A549 (cell line): ENCODE measurements around the gene SKAP1. TPM values are rescaled to one million over a fixed set of nuclear protein-coding genes. Genes with fewer than 3 reads are reported as not detected.

ENCODE experiments used
- ATAC-seq, 2 experiments: fragments of 200-7000 bp in 1 of 2; fragments of >200 bp in 1 of 2; cut with Nextera tagmentation in 1 of 2; cut with Tn5 transposase in 1 of 2; 3 replicates each; pipeline versions ENCODE4 v1.8.0 to v1.9.1; 2018 to 2020; ENCODE audit warnings: mild to moderate bottlenecking in 1 of 2, moderate library complexity in 1 of 2
- CTCF ChIA-PET: fragments of 300-600 bp; sonication (Branson Sonifier 250); formaldehyde crosslinking; extraction: SDS; loops from one replicate; lab custom pipeline; 2021; ENCODE audit warnings: antibody characterized with exemption, inconsistent platforms; lab: Yijun Ruan, JAX
- POLR2A ChIA-PET: fragments of 350-600 bp; formaldehyde crosslinking; extraction: SDS; loops from one replicate; lab custom pipeline; 2021; ENCODE audit warnings: antibody characterized with exemption, inconsistent platforms; lab: Yijun Ruan, JAX
- DNase-seq, 2 experiments: peaks; one replicate each; pipeline versions ENCODE4 v3.0.0 to v3.0.0-alpha.2; 2011 to 2016; ENCODE audit warnings: low read depth in 1 of 2, low spot score in 1 of 2
- FAIRE-seq: peaks from 2 replicates; lab custom pipeline; 2011; peaks lifted over from hg19 to GRCh38; lab: Jason Lieb, UNC
- H3K27ac ChIP-seq, 2 experiments: fragments of >200 bp; sonication (Bioruptor Twin); formaldehyde crosslinking; 3 replicates each; pipeline ENCODE4 v1.5.1; 2016 to 2017
- H3K4me1 ChIP-seq: fragments of >200 bp; sonication (Bioruptor Twin); formaldehyde crosslinking; 3 replicates; pipeline ENCODE4 v1.6.1; 2016
- H3K4me2 ChIP-seq: fragments of >200 bp; sonication (Bioruptor Twin); formaldehyde crosslinking; 3 replicates; pipeline ENCODE4 v1.6.1; 2016
- H3K4me3 ChIP-seq: fragments of >200 bp; sonication (Bioruptor Twin); formaldehyde crosslinking; 3 replicates; pipeline ENCODE4 v1.5.1; 2016
- H3K9me3 ChIP-seq: fragments of >200 bp; sonication (Bioruptor Twin); formaldehyde crosslinking; 3 replicates; pipeline ENCODE4 v1.6.1; 2016
- CBX8 ChIP-seq: fragments of 200-600 bp; sonication (generic); IDR thresholded peaks from 2 replicates; pipeline ENCODE4 v1.6.1; 2016
- CEBPB ChIP-seq, 2 experiments: fragments of >200 bp in 1 of 2; sonication (Bioruptor Twin) in 1 of 2; formaldehyde crosslinking in 1 of 2; IDR thresholded peaks; 2 replicates each; pipeline ENCODE4 v1.6.1; 2012 to 2016
- CHD2 ChIP-seq: fragments of 150-350 bp; IDR thresholded peaks from 2 replicates; pipeline ENCODE4 v1.6.1; 2014; ENCODE audit warnings: low read length; ENCODE audit not compliant: partially characterized antibody
- EHMT2 ChIP-seq: fragments of 200-600 bp; sonication (generic); IDR thresholded peaks from 2 replicates; pipeline ENCODE4 v1.6.1; 2016; ENCODE audit warnings: antibody characterized with exemption, low read depth, mild to moderate bottlenecking, moderate library complexity
- ELK1 ChIP-seq: fragments of 150-350 bp; IDR thresholded peaks from 2 replicates; pipeline ENCODE4 v1.6.1; 2014; ENCODE audit warnings: low read depth, mild to moderate bottlenecking, low read length
- FOSB ChIP-seq: fragments of 250-450 bp; sonication (Bioruptor Pico); IDR thresholded peaks from 2 replicates; pipeline ENCODE4 v1.5.0; 2020; ENCODE audit warnings: mild to moderate bottlenecking, moderate library complexity
- FOSL2 ChIP-seq, 2 experiments: fragments of 450-650 bp in 1 of 2; fragments of >200 bp in 1 of 2; sonication (Bioruptor Twin) in 1 of 2; formaldehyde crosslinking; IDR thresholded peaks; 2 replicates each; pipeline versions ENCODE4 v1.5.0 to v1.6.1; 2016 to 2020; ENCODE audit warnings: mild to moderate bottlenecking in 1 of 2, moderate library complexity in 1 of 2
- HES2 ChIP-seq: fragments of >200 bp; sonication (Bioruptor Twin); formaldehyde crosslinking; IDR thresholded peaks from 2 replicates; pipeline ENCODE4 v1.6.1; 2016
- HEYL ChIP-seq: fragments of 250-450 bp; sonication (Bioruptor Pico); IDR thresholded peaks from 2 replicates; pipeline ENCODE4 v1.8.0; 2021; ENCODE audit warnings: mild to moderate bottlenecking, moderate library complexity
- HOXB13 ChIP-seq: fragments of 250-450 bp; sonication (Bioruptor Pico); IDR thresholded peaks from 2 replicates; pipeline ENCODE4 v1.5.0; 2020; ENCODE audit warnings: low read depth, mild to moderate bottlenecking, moderate library complexity
- JUNB ChIP-seq: fragments of >200 bp; sonication (Bioruptor Twin); formaldehyde crosslinking; IDR thresholded peaks from 2 replicates; pipeline ENCODE4 v1.6.1; 2016
- MAZ ChIP-seq: fragments of 150-350 bp; IDR thresholded peaks from 2 replicates; pipeline ENCODE4 v1.6.1; 2014; ENCODE audit warnings: antibody characterized with exemption, low read depth, low read length, borderline replicate concordance
- MYC ChIP-seq: IDR thresholded peaks from 2 replicates; pipeline ENCODE4 v1.6.1; 2012; ENCODE audit warnings: mild to moderate bottlenecking, inconsistent platforms, low read length, improper control_type of control experiment, borderline replicate concordance
- NR3C1 ChIP-seq: fragments of >200 bp; sonication (Bioruptor Twin); formaldehyde crosslinking; IDR thresholded peaks from 3 replicates; pipeline ENCODE4 v1.6.1; 2017
- POLR2A ChIP-seq: IDR thresholded peaks from 2 replicates; pipeline ENCODE4 v1.6.1; 2012; ENCODE audit warnings: mild to moderate bottlenecking, low read length
- POLR2AphosphoS2 ChIP-seq: conservative IDR thresholded peaks from 2 replicates; pipeline ENCODE4 v1.6.1; 2012; ENCODE audit warnings: low read length, improper control_type of control experiment, inconsistent platforms
- RAD21 ChIP-seq, 2 experiments: fragments of >200 bp in 1 of 2; sonication (Bioruptor Twin) in 1 of 2; formaldehyde crosslinking in 1 of 2; IDR thresholded peaks in 1 of 2; conservative IDR thresholded peaks in 1 of 2; 2 replicates in 1 of 2; 3 replicates in 1 of 2; pipeline ENCODE4 v1.6.1; 2012 to 2018; ENCODE audit warnings: inconsistent platforms in 1 of 2
- RARB ChIP-seq: fragments of 250-450 bp; sonication (Bioruptor Pico); IDR thresholded peaks from 2 replicates; pipeline ENCODE4 v1.8.0; 2021; ENCODE audit warnings: mild to moderate bottlenecking, moderate library complexity
- RCOR1 ChIP-seq: fragments of 150-350 bp; IDR thresholded peaks from 2 replicates; pipeline ENCODE4 v1.6.1; 2014; ENCODE audit warnings: antibody characterized with exemption, low read length, low read depth
- REST ChIP-seq: fragments of 200-600 bp; sonication (generic); IDR thresholded peaks from 2 replicates; pipeline ENCODE4 v1.6.1; 2016; ENCODE audit warnings: antibody characterized with exemption, mild to moderate bottlenecking, moderate library complexity
- TFCP2L1 ChIP-seq: fragments of 250-450 bp; sonication (Bioruptor Pico); IDR thresholded peaks from 2 replicates; pipeline ENCODE4 v1.5.0; 2021; ENCODE audit warnings: mild to moderate bottlenecking
- TP53 ChIP-seq: fragments of 250-450 bp; sonication (Bioruptor Pico); IDR thresholded peaks from 2 replicates; pipeline ENCODE4 v1.5.0; 2021; ENCODE audit warnings: mild to moderate bottlenecking, moderate library complexity
- USF2 ChIP-seq: fragments of 450-650 bp; IDR thresholded peaks from 2 replicates; pipeline ENCODE4 v1.6.1; 2014; ENCODE audit warnings: antibody characterized with exemption
- ZFP36 ChIP-seq: fragments of 450-650 bp; IDR thresholded peaks from 2 replicates; pipeline ENCODE4 v1.6.1; 2014; ENCODE audit warnings: borderline replicate concordance; ENCODE audit not compliant: partially characterized antibody
- ZSCAN20 ChIP-seq: fragments of 250-450 bp; sonication (Bioruptor Pico); IDR thresholded peaks from 2 replicates; pipeline ENCODE4 v1.8.0; 2022; ENCODE audit warnings: mild to moderate bottlenecking, moderate library complexity
- WGBS: methylation state at CpG from one replicate; pipeline ENCODE4 v1.1.6; 2017; ENCODE audit errors: missing lambda C conversion rate; 5-methylcytosine and 5-hydroxymethylcytosine counted together
- polyA plus RNA-seq, 4 experiments: library from polyadenylated mRNA; depleted of rRNA in 3 of 4; stranded (reverse); fragments of >200 nt; fragmentation: RNase III in 1 of 4; extraction: RNeasy Plus Mini Kit Qiagen cat#74134 plus additional on column Dnase treatment in 1 of 4; gene quantifications; 2 replicates in 3 of 4; 3 replicates in 1 of 4; pipeline ENCODE4 v1.2.3, GENCODE V29; 2011 to 2017

SKAP1 gene
- polyA plus RNA-seq, 2 of the 4 experiments (the other 2 are of a cell fraction) = 0.14 to 0.78 TPM

- ATAC-seq = no peak
- CTCF ChIA-PET = interaction anchor here (0.6 to 13.0 kb wide), 8 partner anchors 9 to 229 kb away, joined by 3 to 117 read pairs (median 4); no protein-coding TSS in a partner anchor
- Histone ChIP-seq H3K4me3 (no peak overlapping the region), H3K9me3 (no peaks in the 10 kb centered on the region), H3K27ac (no peak overlapping the region), H3K4me2 (no peak overlapping the region), H3K4me1 (no peaks in the 10 kb centered on the region)
- TF ChIP-seq CHD2 (no peak), FOSB (CRISPR knock-in tag) (no peak), USF2 (no peak), RCOR1 (no peak), TP53 (no peak), REST (no peak), EHMT2 (no peak), HEYL (CRISPR knock-in tag) (no peak), ZSCAN20 (CRISPR knock-in tag) (no peak), ELK1 (no peak), FOSL2 (IDR thresholded peaks at IDR 0.05) (no peak), FOSL2 (CRISPR knock-in tag; IDR thresholded peaks at IDR 0.05) (no peak), RARB (CRISPR knock-in tag) (no peak), MYC (no peak), MAZ (no peak), HES2 (no peak), CEBPB (IDR thresholded peaks at IDR 0.05) (no peak)
- FAIRE-seq = no peak
- WGBS = 84% methylated on average over 7 of the region's 7 CpGs
- DNase-seq = no peak
- POLR2A ChIA-PET = no interaction called here
These were observed 15.2 kb upstream of the SKAP1 start for GRCh38 chr17:48445248-48445620.

GRCh38 chr17:48444516-48445247, 14.7 kb upstream of the SKAP1 start:
- FAIRE-seq = no peak
- TF ChIP-seq POLR2A (no peak), REST (no peak), ZFP36 (no peak), RAD21 (conservative IDR thresholded peaks at IDR 0.05 in 1 of 2, IDR thresholded peaks at IDR 0.05 in 1 of 2) (no peak), JUNB (no peak), TFCP2L1 (CRISPR knock-in tag) (no peak), POLR2AphosphoS2 (no peak), RCOR1 (no peak), NR3C1 (no peak), CBX8 (no peak), HOXB13 (no peak), CEBPB (IDR thresholded peaks at IDR 0.05) (no peak)
- Histone ChIP-seq H3K4me2 (no peak overlapping the region), H3K9me3 (no peaks in the 10 kb centered on the region), H3K27ac (no peak overlapping the region), H3K4me3 (no peak overlapping the region), H3K4me1 (no peaks in the 10 kb centered on the region)
- no peak for DNase-seq
- WGBS = 84% methylated on average over 22 of the region's 22 CpGs
- POLR2A ChIA-PET = no interaction called here
- no peak; a peak in 1 of 6 replicates for ATAC-seq
- CTCF ChIA-PET = interaction anchor here (0.6 to 13.0 kb wide), 8 partner anchors 10 to 229 kb away, joined by 3 to 117 read pairs (median 4); no protein-coding TSS in a partner anchor
